Measurements from ENCODE around the gene CAMK1D.

DNA sequence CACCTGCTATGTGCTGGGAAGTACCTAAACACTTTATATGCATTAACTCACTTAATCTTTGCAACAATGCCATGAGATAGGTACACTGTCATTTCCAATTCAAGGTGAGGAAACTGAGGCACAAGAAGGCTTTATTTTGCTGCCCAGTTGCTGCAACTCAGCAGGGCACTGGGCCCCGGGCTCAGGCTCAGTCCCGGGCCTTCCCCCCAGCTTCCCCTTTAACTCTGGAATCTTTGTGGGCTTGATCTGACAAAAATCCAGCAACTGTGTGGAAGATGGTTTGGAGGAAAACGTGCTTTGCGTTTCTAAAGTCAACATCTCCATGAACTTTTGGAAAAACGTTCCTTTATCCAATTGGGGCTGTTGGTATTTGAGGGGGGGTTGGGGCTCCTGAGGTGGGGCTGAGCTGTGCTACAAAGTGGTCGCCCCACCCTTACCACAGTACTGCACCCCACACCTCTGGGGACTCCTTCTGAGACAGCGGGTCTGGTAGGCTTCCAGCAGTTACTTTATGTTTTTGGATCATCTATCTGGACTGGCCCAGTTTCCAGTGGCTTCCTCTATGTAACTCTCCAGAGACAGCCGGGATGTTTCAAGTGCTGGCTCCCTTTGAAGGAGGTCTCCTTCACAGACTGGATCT lies 40.5 kb upstream of the CAMK1D start:
- TF ChIP-seq, protein P1, sequence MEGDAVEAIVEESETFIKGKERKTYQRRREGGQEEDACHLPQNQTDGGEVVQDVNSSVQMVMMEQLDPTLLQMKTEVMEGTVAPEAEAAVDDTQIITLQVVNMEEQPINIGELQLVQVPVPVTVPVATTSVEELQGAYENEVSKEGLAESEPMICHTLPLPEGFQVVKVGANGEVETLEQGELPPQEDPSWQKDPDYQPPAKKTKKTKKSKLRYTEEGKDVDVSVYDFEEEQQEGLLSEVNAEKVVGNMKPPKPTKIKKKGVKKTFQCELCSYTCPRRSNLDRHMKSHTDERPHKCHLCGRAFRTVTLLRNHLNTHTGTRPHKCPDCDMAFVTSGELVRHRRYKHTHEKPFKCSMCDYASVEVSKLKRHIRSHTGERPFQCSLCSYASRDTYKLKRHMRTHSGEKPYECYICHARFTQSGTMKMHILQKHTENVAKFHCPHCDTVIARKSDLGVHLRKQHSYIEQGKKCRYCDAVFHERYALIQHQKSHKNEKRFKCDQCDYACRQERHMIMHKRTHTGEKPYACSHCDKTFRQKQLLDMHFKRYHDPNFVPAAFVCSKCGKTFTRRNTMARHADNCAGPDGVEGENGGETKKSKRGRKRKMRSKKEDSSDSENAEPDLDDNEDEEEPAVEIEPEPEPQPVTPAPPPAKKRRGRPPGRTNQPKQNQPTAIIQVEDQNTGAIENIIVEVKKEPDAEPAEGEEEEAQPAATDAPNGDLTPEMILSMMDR (IDR thresholded peaks at IDR 0.05; ENCODE audit: low read depth, low read length): no peak
- TF ChIP-seq, protein P2, sequence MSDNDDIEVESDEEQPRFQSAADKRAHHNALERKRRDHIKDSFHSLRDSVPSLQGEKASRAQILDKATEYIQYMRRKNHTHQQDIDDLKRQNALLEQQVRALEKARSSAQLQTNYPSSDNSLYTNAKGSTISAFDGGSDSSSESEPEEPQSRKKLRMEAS (IDR thresholded peaks at IDR 0.05; ENCODE audit: low read depth, low read length): no peak
- no peak for TF ChIP-seq POLR2A (IDR thresholded peaks at IDR 0.05; ENCODE audit: extremely low read depth, insufficient read length)
- no peak for TF ChIP-seq MYC (IDR thresholded peaks at IDR 0.05; ENCODE audit: low read depth, low read length)

Data from NB4 (cell line).